ENCODE measurements around the gene CAMK4. TPM values are rescaled to one million over a fixed set of nuclear protein-coding genes. Genes with fewer than 3 reads are reported as not detected.

The CAMK4 gene
- polyA plus RNA-seq, 1 donor (not counting 4 experiments of a cell fraction or from before 2014, with no cell fraction given), result 0.45 TPM

DNA sequence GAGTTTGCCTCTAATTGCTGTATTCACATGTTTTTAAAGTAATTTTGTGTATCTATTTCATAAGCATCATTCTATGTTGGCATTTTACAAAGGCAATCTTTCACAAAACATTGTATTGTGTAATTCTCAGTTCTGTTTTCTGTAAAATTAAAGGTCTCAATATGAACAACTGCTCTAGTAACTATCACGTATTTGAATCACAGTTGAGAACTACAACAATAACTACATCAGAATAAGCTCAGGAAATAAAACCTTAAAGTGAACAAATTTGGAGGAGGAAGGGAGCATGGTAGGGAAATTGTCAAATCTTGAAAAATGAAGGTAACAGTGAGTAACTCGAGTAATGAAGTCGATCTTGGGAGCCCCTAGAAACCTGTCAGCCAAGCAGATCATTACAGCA, 22.5 kb upstream of the CAMK4 start:
- no peaks in the 10 kb centered on the region for H3K79me2 ChIP-seq (ENCODE audit: control insufficient read depth, insufficient read depth, low read length)
- H3K9ac ChIP-seq (ENCODE audit: control insufficient read depth, extremely low read depth, insufficient read depth, low read length), result no peak overlapping the region
- H3K27me3 ChIP-seq (ENCODE audit: control insufficient read depth, extremely low read depth, insufficient read depth, low read length), result no peaks in the 10 kb centered on the region
- FAIRE-seq (no peak), DNase-seq (ENCODE audit: low read depth, low spot score) (no peak)
- dilution Hi-C loops (cut with MboI; ENCODE audit: extremely low pct_ligation_motif_present, low sequenced_read_pairs), result no loop called here
- no peak overlapping the region for H3K27ac ChIP-seq (ENCODE audit: control insufficient read depth, insufficient read depth, low read length)
- no peaks in the 10 kb centered on the region for H3K9me1 ChIP-seq (ENCODE audit: control insufficient read depth, extremely low read depth, insufficient read depth, low read length)
- no peaks in the 10 kb centered on the region for H4K20me1 ChIP-seq (ENCODE audit: control insufficient read depth, extremely low read depth, insufficient read depth, low read length)
- H3K4me3 ChIP-seq (ENCODE audit: control insufficient read depth in 2 of 3, extremely low read depth in 1 of 3, insufficient read depth in 2 of 3, low read depth in 1 of 3, low read length in 3 of 3), result no peak overlapping the region
- H3K4me1 ChIP-seq (ENCODE audit: control insufficient read depth, extremely low read depth, insufficient read depth, low read length), result no peaks in the 10 kb centered on the region
- no peaks in the 10 kb centered on the region for H3K36me3 ChIP-seq (ENCODE audit: control insufficient read depth in 2 of 2, extremely low read depth in 1 of 2, insufficient read depth in 2 of 2, low read length in 2 of 2)
- no peaks in the 10 kb centered on the region for H3K9me3 ChIP-seq (ENCODE audit: control insufficient read depth, low read depth, low read length)
- H3K4me2 ChIP-seq (ENCODE audit: control insufficient read depth, extremely low read depth, insufficient read depth, low read depth, low read length), result no peak overlapping the region
- H2AFZ ChIP-seq (ENCODE audit: control insufficient read depth, low read length), result no peak overlapping the region
- TF ChIP-seq EZH2 (IDR thresholded peaks at IDR 0.05; ENCODE audit: low read length), result no peak
- TF ChIP-seq, protein P1, sequence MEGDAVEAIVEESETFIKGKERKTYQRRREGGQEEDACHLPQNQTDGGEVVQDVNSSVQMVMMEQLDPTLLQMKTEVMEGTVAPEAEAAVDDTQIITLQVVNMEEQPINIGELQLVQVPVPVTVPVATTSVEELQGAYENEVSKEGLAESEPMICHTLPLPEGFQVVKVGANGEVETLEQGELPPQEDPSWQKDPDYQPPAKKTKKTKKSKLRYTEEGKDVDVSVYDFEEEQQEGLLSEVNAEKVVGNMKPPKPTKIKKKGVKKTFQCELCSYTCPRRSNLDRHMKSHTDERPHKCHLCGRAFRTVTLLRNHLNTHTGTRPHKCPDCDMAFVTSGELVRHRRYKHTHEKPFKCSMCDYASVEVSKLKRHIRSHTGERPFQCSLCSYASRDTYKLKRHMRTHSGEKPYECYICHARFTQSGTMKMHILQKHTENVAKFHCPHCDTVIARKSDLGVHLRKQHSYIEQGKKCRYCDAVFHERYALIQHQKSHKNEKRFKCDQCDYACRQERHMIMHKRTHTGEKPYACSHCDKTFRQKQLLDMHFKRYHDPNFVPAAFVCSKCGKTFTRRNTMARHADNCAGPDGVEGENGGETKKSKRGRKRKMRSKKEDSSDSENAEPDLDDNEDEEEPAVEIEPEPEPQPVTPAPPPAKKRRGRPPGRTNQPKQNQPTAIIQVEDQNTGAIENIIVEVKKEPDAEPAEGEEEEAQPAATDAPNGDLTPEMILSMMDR (optimal IDR thresholded peaks at IDR 0.05 in 1 of 3, IDR thresholded peaks at IDR 0.05 in 1 of 3, conservative IDR thresholded peaks at IDR 0.05 in 1 of 3; ENCODE audit: extremely low read depth in 1 of 3, insufficient read depth in 2 of 3, low read length in 3 of 3), result no peak

DNA sequence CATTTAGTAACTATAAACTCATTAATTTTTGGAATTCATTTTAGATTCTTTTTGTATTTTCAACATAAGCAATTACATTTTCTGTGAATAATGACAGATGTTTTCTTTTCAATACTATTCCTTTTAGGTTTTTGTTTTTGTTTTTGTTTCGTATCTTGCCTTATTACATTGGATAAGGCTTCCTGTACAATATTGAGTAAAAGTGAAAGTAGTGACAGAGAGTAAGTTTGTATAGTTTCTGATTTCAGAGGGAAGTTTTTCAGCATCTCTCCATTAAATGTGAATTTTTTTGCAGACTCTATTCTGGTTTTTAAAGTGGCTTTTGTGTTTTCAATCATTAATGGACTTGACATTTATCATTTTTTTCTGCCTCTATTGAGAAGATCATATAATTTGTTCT, 12.8 kb upstream of the CAMK4 start:
- Histone ChIP-seq H4K20me1 (ENCODE audit: control insufficient read depth, extremely low read depth, insufficient read depth, low read length) (no peaks in the 10 kb centered on the region), H3K9me3 (ENCODE audit: control insufficient read depth, low read depth, low read length) (no peaks in the 10 kb centered on the region), H3K36me3 (ENCODE audit: control insufficient read depth in 2 of 2, extremely low read depth in 1 of 2, insufficient read depth in 2 of 2, low read length in 2 of 2) (no peaks in the 10 kb centered on the region), H3K9me1 (ENCODE audit: control insufficient read depth, extremely low read depth, insufficient read depth, low read length) (no peaks in the 10 kb centered on the region), H3K4me3 (ENCODE audit: control insufficient read depth in 2 of 3, extremely low read depth in 1 of 3, insufficient read depth in 2 of 3, low read depth in 1 of 3, low read length in 3 of 3) (no peak overlapping the region), H3K27me3 (ENCODE audit: control insufficient read depth, extremely low read depth, insufficient read depth, low read length) (peaks cover 16% of the 10 kb centered on the region), H3K9ac (ENCODE audit: control insufficient read depth, extremely low read depth, insufficient read depth, low read length) (no peak overlapping the region), H2AFZ (ENCODE audit: control insufficient read depth, low read length) (no peak overlapping the region), H3K27ac (ENCODE audit: control insufficient read depth, insufficient read depth, low read length) (no peak overlapping the region), H3K4me2 (ENCODE audit: control insufficient read depth, extremely low read depth, insufficient read depth, low read depth, low read length) (no peak overlapping the region), H3K4me1 (ENCODE audit: control insufficient read depth, extremely low read depth, insufficient read depth, low read length) (no peaks in the 10 kb centered on the region), H3K79me2 (ENCODE audit: control insufficient read depth, insufficient read depth, low read length) (no peaks in the 10 kb centered on the region)
- no peak for FAIRE-seq
- TF ChIP-seq, protein P1 (optimal IDR thresholded peaks at IDR 0.05 in 1 of 3, IDR thresholded peaks at IDR 0.05 in 1 of 3, conservative IDR thresholded peaks at IDR 0.05 in 1 of 3; ENCODE audit: extremely low read depth in 1 of 3, insufficient read depth in 2 of 3, low read length in 3 of 3), result no peak
- no peak for TF ChIP-seq EZH2 (IDR thresholded peaks at IDR 0.05; ENCODE audit: low read length)
- dilution Hi-C loops (cut with MboI; ENCODE audit: extremely low pct_ligation_motif_present, low sequenced_read_pairs), result no loop called here
- DNase-seq (ENCODE audit: low read depth, low spot score), result no peak

Measured in keratinocyte (primary cell).